ENCODE measurements around the gene MTUS2. TPM values are rescaled to one million over a fixed set of nuclear protein-coding genes. Genes with fewer than 3 reads are reported as not detected.

Gene MTUS2
- total and polyA plus RNA-seq, 10 of the 15 experiments (the other 5 are each of a cell fraction or from before 2014, with no cell fraction given) = under 0.01 to 0.05 (median 0.02) TPM; not detected in 6

- no peak overlapping the region for H3K27ac ChIP-seq (ENCODE audit: control insufficient read depth, insufficient read depth)
- no peak for TF ChIP-seq ZNF384 (IDR thresholded peaks at IDR 0.05; ENCODE audit: borderline replicate concordance, low read depth, low read length)
- no peak for TF ChIP-seq EZH2 (IDR thresholded peaks at IDR 0.05; ENCODE audit: borderline replicate concordance, control insufficient read depth, low read depth, low read length)
- no peak for TF ChIP-seq ATF7 (IDR thresholded peaks at IDR 0.05; ENCODE audit: low read depth)
- no peak for TF ChIP-seq ASH2L (IDR thresholded peaks at IDR 0.05; ENCODE audit: borderline replicate concordance, low read depth)
- TF ChIP-seq CTCF (IDR thresholded peaks at IDR 0.05 in 2 of 3, conservative IDR thresholded peaks at IDR 0.05 in 1 of 3; ENCODE audit: control insufficient read depth in 2 of 3, extremely low read depth in 1 of 3, insufficient read depth in 1 of 3, low read depth in 3 of 3, low read length in 3 of 3) = no peak
- no peak for TF ChIP-seq HCFC1 (IDR thresholded peaks at IDR 0.05; ENCODE audit: low read length)
- no peak for TF ChIP-seq SKIL (IDR thresholded peaks at IDR 0.05; ENCODE audit: low read depth, poor library complexity, severe bottlenecking)
- TF ChIP-seq ESRRA (IDR thresholded peaks at IDR 0.05; ENCODE audit: low read length) = no peak
- no peak for TF ChIP-seq NR2C1 (IDR thresholded peaks at IDR 0.05)
- no peak for TF ChIP-seq MYC (IDR thresholded peaks at IDR 0.05; ENCODE audit: insufficient read depth, insufficient read length, insufficient replicate concordance, low read length, severe bottlenecking)
- TF ChIP-seq SMAD5 (IDR thresholded peaks at IDR 0.05; ENCODE audit: low read depth) = no peak
- no peak for TF ChIP-seq MTA2 (IDR thresholded peaks at IDR 0.05; ENCODE audit: low read depth)
- TF ChIP-seq ZSCAN29 (IDR thresholded peaks at IDR 0.05) = no peak
- no peak for TF ChIP-seq EP300 (IDR thresholded peaks at IDR 0.05; ENCODE audit: borderline replicate concordance in 1 of 2, control insufficient read depth in 1 of 2, low read depth in 2 of 2, low read length in 2 of 2)
- CTCF ChIA-PET = interaction anchor here (1.1 kb wide), 1 partner anchor 43 kb away, joined by 3 read pairs; no protein-coding TSS in a partner anchor
- H3K9me3 ChIP-seq (replicated peaks; ENCODE audit: control insufficient read depth, insufficient read depth, low read length) = no peaks in the 10 kb centered on the region; the same call in 2 of the 3 replicates
- in situ Hi-C loops (cut with MboI) (no loop called here), intact Hi-C loops (cut with micrococcal nuclease; ENCODE audit: unreplicated experiment) (no loop called here)
- FAIRE-seq (no peak), DNase-seq (ENCODE audit: low read depth, low spot score) (no peak), ATAC-seq (no peak)
- no peak overlapping the region for H3K4me2 ChIP-seq (ENCODE audit: control insufficient read depth, insufficient read depth)
- no TSS peak for BruUV-seq (replicated peaks)
- no peaks in the 10 kb centered on the region for H3K36me3 ChIP-seq (ENCODE audit: control insufficient read depth in 2 of 2, insufficient read depth in 2 of 2, low read length in 1 of 2)
- no peaks in the 10 kb centered on the region for H3K4me1 ChIP-seq (ENCODE audit: control insufficient read depth, insufficient read depth, low read length)
- no peaks in the 10 kb centered on the region for H3K27me3 ChIP-seq (replicated peaks in 1 of 2; ENCODE audit: control insufficient read depth in 2 of 2, insufficient read depth in 2 of 2, low read length in 1 of 2)
- no peaks in the 10 kb centered on the region for H4K20me1 ChIP-seq (ENCODE audit: control insufficient read depth, insufficient read depth)
- WGBS (ENCODE audit: insufficient coverage, insufficient replicate concordance, low lambda C conversion rate, missing lambda C conversion rate) = 98% methylated on average over 2 of the region's 2 CpGs
- no peak overlapping the region for H3K4me3 ChIP-seq
- SMC1A ChIA-PET (ENCODE audit: uncharacterized antibody, unreplicated experiment) = no interaction called here
- POLR2A ChIA-PET = no interaction called here
- RAD21 ChIA-PET (ENCODE audit: unreplicated experiment) = no interaction called here
- no peaks in the 10 kb centered on the region for H3K79me2 ChIP-seq (ENCODE audit: control insufficient read depth, insufficient read depth, low read length)
- H2AFZ ChIP-seq (ENCODE audit: control insufficient read depth, low read depth, low read length) = no peak overlapping the region
- no peak overlapping the region for H3K9ac ChIP-seq (ENCODE audit: control insufficient read depth, insufficient read depth, low read length)
Measured at GRCh38 chr13:28918030-28918429, 97.9 kb downstream of the MTUS2 start.
